Measurements from ENCODE around the gene PLXNA2.

GRCh38 chr1:208256091-208256490 lies 11.9 kb upstream of the PLXNA2 start:
- no peak for TF ChIP-seq CTCF (IDR thresholded peaks at IDR 0.05)
- TF ChIP-seq POLR2A (IDR thresholded peaks at IDR 0.05), result no peak
- TF ChIP-seq POLR2AphosphoS5 (IDR thresholded peaks at IDR 0.05), result no peak
